Thyroid gland (tissue), 4 donors: ENCODE measurements around the gene ACHE. TPM values are rescaled to one million over a fixed set of nuclear protein-coding genes. Genes with fewer than 3 reads are reported as not detected.

ENCODE experiments used
- DNase-seq, 2 donors: peaks; one replicate each; pipeline ENCODE4 v3.0.0-alpha.2; 2019
- H3K27ac ChIP-seq, 3 donors: fragments of 200-600 bp; sonication (generic); 1 replicate in 2 of 3; 2 replicates in 1 of 3; pipeline ENCODE4 v1.5.1; 2016 to 2019; ENCODE audit warnings: mild to moderate bottlenecking in 1 of 3, moderate library complexity in 1 of 3
- H3K27me3 ChIP-seq: fragments of 200-600 bp; sonication (generic); one replicate; pipeline ENCODE4 v1.5.1; 2019
- H3K36me3 ChIP-seq, 2 donors: fragments of 200-600 bp; sonication (generic); one replicate each; pipeline ENCODE4 v1.5.1; 2016 to 2019
- H3K4me1 ChIP-seq, 2 donors: fragments of 200-600 bp; sonication (generic); one replicate each; pipeline ENCODE4 v1.5.1; 2017 to 2019
- H3K4me3 ChIP-seq, 3 donors: fragments of 200-600 bp; sonication (generic); replicated peaks in 1 of 3; 1 replicate in 2 of 3; 2 replicates in 1 of 3; pipeline ENCODE4 v1.5.1; 2016; ENCODE audit warnings: mild to moderate bottlenecking in 1 of 3
- H3K9me3 ChIP-seq: fragments of 200-600 bp; sonication (generic); one replicate; pipeline ENCODE4 v1.5.1; 2017
- POLR2A ChIP-seq, 2 donors: fragments of 450-650 bp; IDR thresholded peaks; one replicate each; pipeline ENCODE4 v1.6.1; 2017; ENCODE audit warnings: antibody characterized with exemption in 2 of 2, mild to moderate bottlenecking in 2 of 2, moderate library complexity in 1 of 2
- WGBS, 2 donors: methylation state at CpG; one replicate each; pipeline ENCODE4 v1.1.5; 2017; 5-methylcytosine and 5-hydroxymethylcytosine counted together
- intact Hi-C: fragments of 100-400 bp; cut with DNase I; formaldehyde crosslinking; loops from one replicate; pipeline ENCODE4 v1.15.1; 2023
- total RNA-seq, 4 donors: library from RNA; depleted of rRNA; stranded (reverse); fragments of >200 nt; gene quantifications; one replicate each; pipeline ENCODE4 v1.2.3, GENCODE V29; 2016
- TF ChIP-seq, protein P1 (sequence below), 6 experiments: fragments of 200-600 bp in 3 of 6; fragments of 450-650 bp in 3 of 6; sonication (generic) in 3 of 6; IDR thresholded peaks; one replicate each; pipeline ENCODE4 v1.5.1; 2016 to 2019; ENCODE audit warnings: antibody characterized with exemption in 6 of 6, mild to moderate bottlenecking in 2 of 6, inconsistent platforms in 1 of 6, moderate library complexity in 1 of 6

The ACHE gene
- total RNA-seq, 4 donors from 2014 or later = 1.0 to 4.8 (median 1.8) TPM

GRCh38 chr7:100886142-100886935 is 9.3 kb downstream of the ACHE start:
- WGBS, 2 donors = 87 to 91% methylated on average over 20 to 22 of the region's 27 CpGs

DNA sequence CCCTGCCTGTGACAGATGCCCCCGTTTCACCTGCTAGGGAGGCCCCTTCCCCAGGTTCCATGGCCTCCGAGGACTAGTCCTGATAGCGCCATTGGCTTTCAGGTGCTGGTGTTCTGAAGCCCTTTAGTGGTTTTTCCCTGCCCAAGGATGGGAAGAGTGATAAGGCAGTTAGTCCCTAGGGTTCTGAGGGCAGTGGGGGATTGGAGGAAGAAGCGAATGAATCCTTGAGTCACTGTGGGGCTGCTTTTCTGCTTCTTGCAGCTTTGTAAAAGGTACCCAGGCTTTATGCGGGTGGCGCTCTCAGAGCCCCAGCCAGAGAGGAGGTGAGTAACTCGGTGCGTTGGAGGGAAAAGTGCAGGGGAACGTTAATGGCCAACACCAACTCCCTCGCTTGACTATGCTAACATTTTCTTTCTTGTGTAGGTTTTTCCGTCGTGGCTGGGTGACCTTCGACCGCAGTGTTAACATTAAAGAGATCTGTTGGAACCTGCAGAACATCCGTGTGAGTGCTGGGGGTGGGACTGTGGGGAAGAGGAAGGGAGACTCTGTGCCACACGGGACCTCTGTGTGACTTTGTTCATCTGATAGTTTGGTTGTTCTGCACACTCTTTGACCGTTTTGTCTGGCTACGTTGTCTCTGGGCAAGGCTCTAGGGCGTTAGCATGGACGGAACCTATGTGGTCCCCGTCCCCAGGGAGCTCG is 10.1 kb downstream of the ACHE start:
- DNase-seq = no peak
- H3K4me3 ChIP-seq = no peak overlapping the region
- H3K9me3 ChIP-seq = no peaks in the 10 kb centered on the region
- TF ChIP-seq, protein P1, sequence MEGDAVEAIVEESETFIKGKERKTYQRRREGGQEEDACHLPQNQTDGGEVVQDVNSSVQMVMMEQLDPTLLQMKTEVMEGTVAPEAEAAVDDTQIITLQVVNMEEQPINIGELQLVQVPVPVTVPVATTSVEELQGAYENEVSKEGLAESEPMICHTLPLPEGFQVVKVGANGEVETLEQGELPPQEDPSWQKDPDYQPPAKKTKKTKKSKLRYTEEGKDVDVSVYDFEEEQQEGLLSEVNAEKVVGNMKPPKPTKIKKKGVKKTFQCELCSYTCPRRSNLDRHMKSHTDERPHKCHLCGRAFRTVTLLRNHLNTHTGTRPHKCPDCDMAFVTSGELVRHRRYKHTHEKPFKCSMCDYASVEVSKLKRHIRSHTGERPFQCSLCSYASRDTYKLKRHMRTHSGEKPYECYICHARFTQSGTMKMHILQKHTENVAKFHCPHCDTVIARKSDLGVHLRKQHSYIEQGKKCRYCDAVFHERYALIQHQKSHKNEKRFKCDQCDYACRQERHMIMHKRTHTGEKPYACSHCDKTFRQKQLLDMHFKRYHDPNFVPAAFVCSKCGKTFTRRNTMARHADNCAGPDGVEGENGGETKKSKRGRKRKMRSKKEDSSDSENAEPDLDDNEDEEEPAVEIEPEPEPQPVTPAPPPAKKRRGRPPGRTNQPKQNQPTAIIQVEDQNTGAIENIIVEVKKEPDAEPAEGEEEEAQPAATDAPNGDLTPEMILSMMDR (IDR thresholded peaks at IDR 0.05) = no peak
- no peak for TF ChIP-seq POLR2A (IDR thresholded peaks at IDR 0.05)
- H3K4me1 ChIP-seq = peaks cover 11 to 15% of the 10 kb centered on the region in 2 donors
- 83 to 89% methylated on average over 21 to 22 of the region's 22 CpGs for WGBS, 2 donors
- H3K27me3 ChIP-seq = no peaks in the 10 kb centered on the region
- intact Hi-C loops = no loop called here
- peaks cover 72 to 76% of the 10 kb centered on the region in 2 donors for H3K36me3 ChIP-seq
- H3K27ac ChIP-seq = no peak overlapping the region

More at GRCh38 chr7:100886142-100886935, 9.3 kb downstream of the ACHE start:
- Histone ChIP-seq H3K27ac (no peak overlapping the region), H3K9me3 (no peaks in the 10 kb centered on the region), H3K4me1 (peaks cover 17 to 21% of the 10 kb centered on the region in 2 donors), H3K36me3 (peaks cover 70% of the 10 kb centered on the region in 2 donors), H3K4me3 (no peak overlapping the region), H3K27me3 (no peaks in the 10 kb centered on the region)
- no peak for TF ChIP-seq POLR2A (IDR thresholded peaks at IDR 0.05)
- intact Hi-C loops = no loop called here
- DNase-seq = no peak

- intact Hi-C loops = no loop called here
- Histone ChIP-seq H3K27me3 (no peaks in the 10 kb centered on the region), H3K4me3 (no peak overlapping the region), H3K4me1 (peaks cover 10 to 13% of the 10 kb centered on the region in 2 donors), H3K36me3 (peaks cover 72 to 77% of the 10 kb centered on the region in 2 donors), H3K9me3 (no peaks in the 10 kb centered on the region), H3K27ac (no peak overlapping the region)
- no peak for DNase-seq
- 93 to 95% methylated on average over 29 of the region's 29 CpGs for WGBS, 2 donors
- TF ChIP-seq, protein P1 (IDR thresholded peaks at IDR 0.05) = no peak
- no peak for TF ChIP-seq POLR2A (IDR thresholded peaks at IDR 0.05)
Observed at GRCh38 chr7:100884736-100885439, 10.8 kb downstream of the ACHE start.

DNA sequence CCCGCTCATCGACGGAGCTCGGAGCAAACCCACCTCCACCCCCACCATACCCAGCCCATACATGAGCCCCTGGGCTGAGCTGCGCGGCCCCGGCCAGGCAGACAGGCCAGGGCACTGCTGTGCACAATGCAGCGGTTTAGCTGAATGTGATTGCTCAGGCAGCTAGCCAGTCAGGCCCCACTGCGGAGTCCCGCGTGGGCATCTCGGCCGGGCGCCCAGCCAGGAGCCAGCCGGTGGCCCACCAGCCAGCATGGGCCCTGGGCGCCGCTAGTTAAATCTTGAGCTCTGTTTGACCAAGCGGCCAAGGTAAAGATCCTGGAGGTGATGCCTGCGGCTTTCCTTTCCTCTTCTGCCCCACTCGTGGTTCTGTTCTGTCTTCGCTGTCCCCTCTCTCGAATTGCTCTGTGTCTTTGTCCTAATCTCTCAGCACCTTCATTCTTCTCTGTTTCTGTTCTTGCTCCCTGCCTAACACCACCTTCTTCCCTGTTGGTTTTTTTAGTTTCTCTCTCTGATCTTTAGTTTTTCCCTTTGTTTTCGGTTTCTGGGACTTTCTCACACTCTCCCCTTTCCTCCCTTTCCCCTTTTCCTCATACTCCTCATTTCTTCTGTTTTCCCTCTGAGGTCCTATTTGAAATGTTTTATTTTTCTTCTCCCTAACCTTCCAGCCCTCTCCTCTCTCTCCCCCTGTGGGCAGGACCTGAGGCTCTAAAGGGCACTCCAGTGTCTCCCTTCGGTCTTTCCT is 12.7 kb downstream of the ACHE start:
- TF ChIP-seq, protein P1 (IDR thresholded peaks at IDR 0.05) = no peak
- TF ChIP-seq POLR2A (IDR thresholded peaks at IDR 0.05) = no peak
- Histone ChIP-seq H3K27ac (no peak overlapping the region), H3K36me3 (peaks cover 68 to 74% of the 10 kb centered on the region in 2 donors), H3K4me3 (no peak overlapping the region), H3K9me3 (no peaks in the 10 kb centered on the region), H3K4me1 (no peaks in the 10 kb centered on the region), H3K27me3 (no peaks in the 10 kb centered on the region)
- intact Hi-C loops = no loop called here
- DNase-seq = no peak
- 96% methylated on average over 21 to 23 of the region's 24 CpGs for WGBS, 2 donors

DNA sequence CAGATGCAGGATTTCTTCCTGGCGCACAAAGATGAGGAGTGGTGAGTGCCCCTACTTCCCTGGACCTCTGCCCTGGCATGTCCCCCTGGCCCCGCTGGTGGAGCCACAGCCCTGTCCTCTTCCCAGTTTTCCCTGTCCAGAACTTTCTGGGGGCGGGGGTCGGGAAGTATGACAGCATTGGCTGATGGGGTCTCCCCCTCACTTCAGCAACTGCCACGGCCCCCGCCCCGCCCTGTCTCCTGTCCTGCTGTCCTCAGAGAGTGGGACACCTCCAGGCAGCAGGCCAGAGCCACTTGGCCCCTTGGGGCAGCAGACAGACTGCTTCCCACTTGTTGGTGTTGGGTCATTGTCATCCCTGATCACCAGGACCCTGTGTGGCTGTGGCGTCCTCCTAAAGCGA is 13.5 kb downstream of the ACHE start:
- no peaks in the 10 kb centered on the region for H3K9me3 ChIP-seq
- intact Hi-C loops = no loop called here
- H3K4me1 ChIP-seq = peaks cover 0 to 4% of the 10 kb centered on the region in 2 donors
- H3K4me3 ChIP-seq = no peak overlapping the region
- 94 to 96% methylated on average over 8 to 9 of the region's 9 CpGs for WGBS, 2 donors
- H3K36me3 ChIP-seq = peaks cover 60 to 66% of the 10 kb centered on the region in 2 donors
- H3K27ac ChIP-seq = no peak overlapping the region
- TF ChIP-seq, protein P1 (IDR thresholded peaks at IDR 0.05) = no peak
- no peak for TF ChIP-seq POLR2A (IDR thresholded peaks at IDR 0.05)
- H3K27me3 ChIP-seq = no peaks in the 10 kb centered on the region
- no peak for DNase-seq
